CD4-positive, CD25-positive, alpha-beta regulatory T cell (primary cell): Measurements from ENCODE around the gene PRPH2. TPM values are rescaled to one million over a fixed set of nuclear protein-coding genes. Genes with fewer than 3 reads are reported as not detected.
"Not testable (repeated sequence)": the region's sequence is repeated elsewhere in the genome, so short reads cannot be mapped to it uniquely, and the experiment has no call there.

Experiments
- ATAC-seq, 2 donors: fragments of 150-1000 bp; cut with Tn5 transposase; one replicate each; pipeline ENCODE4 v1.10.0; 2021; ENCODE audit warnings: low read depth in 2 of 2, moderate number of reproducible peaks in 2 of 2, moderate library complexity in 1 of 2
- DNase-seq, 3 donors: peaks; one replicate each; pipeline versions ENCODE4 v3.0.0 to v3.0.0-alpha.2; 2012 to 2022; ENCODE audit warnings: mixed read lengths in 1 of 3
- H3K27ac ChIP-seq: one replicate; pipeline ENCODE4 v1.7.0; 2013; ENCODE audit warnings: mild to moderate bottlenecking, low read length; ENCODE audit not compliant: insufficient read depth, poor library complexity, severe bottlenecking
- H3K27me3 ChIP-seq: one replicate; pipeline ENCODE4 v1.7.0; 2013; ENCODE audit warnings: low read length; ENCODE audit not compliant: control insufficient read depth, insufficient read depth
- H3K36me3 ChIP-seq: one replicate; pipeline ENCODE4 v1.7.0; 2013; ENCODE audit warnings: mild to moderate bottlenecking, low read length, moderate library complexity; ENCODE audit not compliant: control insufficient read depth, insufficient read depth
- H3K4me1 ChIP-seq: 2 replicates; pipeline ENCODE4 v1.7.0; 2013; ENCODE audit warnings: mild to moderate bottlenecking, low read length; ENCODE audit not compliant: insufficient read depth, control insufficient read depth, poor library complexity, severe bottlenecking
- H3K4me3 ChIP-seq: one replicate; pipeline ENCODE4 v1.7.0; 2013; ENCODE audit warnings: low read depth, mild to moderate bottlenecking, low read length, moderate library complexity
- H3K9me3 ChIP-seq, 2 experiments: 1 replicate in 1 of 2; 2 replicates in 1 of 2; pipeline ENCODE4 v1.7.0; 2013; ENCODE audit warnings: low read length in 2 of 2, mild to moderate bottlenecking in 1 of 2, moderate library complexity in 1 of 2; ENCODE audit not compliant: control insufficient read depth in 2 of 2
- H3K27ac Mint-ChIP-seq, 3 donors: one replicate each; pipeline ENCODE4 v1.8.0; 2020 to 2022; ENCODE audit warnings: mild to moderate bottlenecking in 3 of 3, mixed read lengths in 3 of 3, moderate library complexity in 2 of 3
- H3K27me3 Mint-ChIP-seq: one replicate; pipeline ENCODE4 v1.8.0; 2022; ENCODE audit warnings: mild to moderate bottlenecking, mixed read lengths
- H3K36me3 Mint-ChIP-seq: one replicate; pipeline ENCODE4 v1.8.0; 2020; ENCODE audit warnings: mixed read lengths
- H3K4me1 Mint-ChIP-seq, 4 donors: one replicate each; pipeline ENCODE4 v1.8.0; 2020 to 2022; ENCODE audit warnings: mixed read lengths in 4 of 4, mild to moderate bottlenecking in 1 of 4
- H3K4me3 Mint-ChIP-seq, 4 donors: one replicate each; pipeline ENCODE4 v1.8.0; 2020 to 2022; ENCODE audit warnings: mild to moderate bottlenecking in 4 of 4, mixed read lengths in 4 of 4, moderate library complexity in 3 of 4
- H3K9me3 Mint-ChIP-seq, 7 donors: one replicate each; pipeline ENCODE4 v1.8.0; 2020 to 2022; ENCODE audit warnings: mixed read lengths in 7 of 7, mild to moderate bottlenecking in 3 of 7, moderate library complexity in 2 of 7
- polyA plus RNA-seq, 4 donors: library from polyadenylated mRNA; unstranded; fragments of 300-500 nt; fragmentation: Illumina TruSeq; gene quantifications; one replicate each; pipeline ENCODE4 v1.2.3, GENCODE V29; 2021
- total RNA-seq: library from RNA; stranded (reverse); gene quantifications from one replicate; pipeline ENCODE4 v1.2.3, GENCODE V29; 2022

PRPH2 gene
- total and polyA plus RNA-seq, 5 donors from 2014 or later, result 0.07 to 0.29 (median 0.18) TPM; not detected in 2

- Mint-ChIP-seq H3K36me3 (no peaks in the 10 kb centered on the region), H3K4me3 (no peak overlapping the region), H3K27ac (no peak overlapping the region), H3K9me3 (peaks cover 0 to 7% (median 0%) of the 10 kb centered on the region in 7 donors), H3K27me3 (no peaks in the 10 kb centered on the region), H3K4me1 (no peaks in the 10 kb centered on the region)
- Histone ChIP-seq H3K27ac (no peak overlapping the region), H3K4me1 (no peaks in the 10 kb centered on the region), H3K27me3 (no peaks in the 10 kb centered on the region), H3K36me3 (no peaks in the 10 kb centered on the region), H3K4me3 (no peak overlapping the region), H3K9me3 (peaks cover 0 to 7% of the 10 kb centered on the region in 2 experiments)
- ATAC-seq (no peak), DNase-seq (no peak)
Observed at GRCh38 chr6:42707595-42707994, 14.8 kb downstream of the PRPH2 start.

DNA sequence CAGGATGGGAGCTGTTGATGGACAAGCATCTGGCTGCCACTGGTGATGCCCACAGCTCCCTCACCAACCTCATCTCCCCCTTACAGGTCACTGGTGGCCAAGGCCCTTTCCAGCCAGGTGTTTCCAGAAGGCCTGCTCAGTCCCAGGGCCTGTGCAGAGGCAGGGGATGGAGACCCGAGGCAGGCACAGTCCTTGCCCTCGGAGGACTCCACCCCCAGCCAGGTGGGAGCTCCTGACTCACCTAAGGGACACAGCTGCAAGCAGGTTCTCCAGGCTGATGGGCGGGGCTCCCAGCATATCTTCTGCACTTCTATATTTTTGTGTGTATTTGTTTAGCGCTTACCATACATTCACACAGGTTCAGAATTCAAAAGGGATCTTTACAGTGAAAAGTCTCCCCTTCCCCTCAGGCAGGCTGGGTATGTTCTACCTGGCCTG is 17.4 kb downstream of the PRPH2 start:
- H3K27ac Mint-ChIP-seq, result no peak overlapping the region
- H3K27me3 Mint-ChIP-seq, result no peaks in the 10 kb centered on the region

DNA sequence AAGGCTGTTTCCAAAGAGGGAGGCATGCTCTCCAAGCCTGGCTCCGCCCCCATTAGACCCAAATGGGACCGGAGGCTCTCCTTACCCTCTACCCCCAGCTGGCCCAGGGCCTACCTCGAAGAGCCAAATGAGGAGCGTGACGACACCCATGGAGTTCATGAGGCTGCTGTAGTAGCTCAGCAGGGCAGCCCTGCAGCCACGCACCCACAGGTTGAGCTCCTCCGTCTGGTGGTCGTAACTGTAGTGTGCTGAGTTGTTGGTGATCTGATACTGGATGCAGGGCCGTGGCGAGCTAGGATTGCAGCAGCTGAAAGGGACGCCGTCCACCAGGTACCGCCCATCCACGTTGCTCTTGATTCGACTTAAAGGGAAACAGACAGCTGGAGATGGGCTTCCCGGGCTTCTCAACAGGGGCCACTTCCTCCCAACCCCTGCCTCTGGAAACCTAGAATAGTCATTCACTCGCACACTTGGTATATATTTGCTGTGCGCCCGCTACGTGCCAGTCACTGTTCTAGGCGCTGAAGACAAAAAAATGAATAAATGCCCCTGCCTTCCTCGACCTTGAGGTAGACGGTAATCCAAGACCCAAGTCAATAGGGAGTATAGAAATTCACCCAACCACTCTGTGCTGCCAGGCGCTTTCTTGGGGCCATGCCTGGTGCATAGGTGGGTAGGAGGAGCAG is 18.0 kb downstream of the PRPH2 start:
- DNase-seq (no peak), ATAC-seq (no peak)
- Histone ChIP-seq H3K4me1 (no peaks in the 10 kb centered on the region), H3K4me3 (no peak overlapping the region), H3K27me3 (no peaks in the 10 kb centered on the region), H3K36me3 (no peaks in the 10 kb centered on the region), H3K9me3 (no peaks in the 10 kb centered on the region), H3K27ac (no peak overlapping the region)
- Mint-ChIP-seq H3K4me3 (no peak overlapping the region), H3K27me3 (no peaks in the 10 kb centered on the region), H3K36me3 (no peaks in the 10 kb centered on the region), H3K27ac (no peak overlapping the region), H3K9me3 (no peaks in the 10 kb centered on the region), H3K4me1 (no peaks in the 10 kb centered on the region)

More for the DNA sequence above, 17.4 kb downstream of the PRPH2 start:
- H3K9me3 Mint-ChIP-seq, result no peaks in the 10 kb centered on the region
- ATAC-seq (no peak), DNase-seq (no peak)
- no peaks in the 10 kb centered on the region for H3K4me1 Mint-ChIP-seq
- Histone ChIP-seq H3K36me3 (no peaks in the 10 kb centered on the region), H3K27me3 (no peaks in the 10 kb centered on the region), H3K27ac (no peak overlapping the region), H3K4me3 (no peak overlapping the region), H3K4me1 (no peaks in the 10 kb centered on the region), H3K9me3 (no peaks in the 10 kb centered on the region)
- H3K4me3 Mint-ChIP-seq, result no peak overlapping the region
- H3K36me3 Mint-ChIP-seq, result no peaks in the 10 kb centered on the region

GRCh38 chr6:42702786-42703185 is 19.6 kb downstream of the PRPH2 start:
- not testable (repeated sequence) for H3K27ac Mint-ChIP-seq, H3K9me3 Mint-ChIP-seq, H3K27me3 ChIP-seq, H3K27me3 Mint-ChIP-seq, H3K36me3 ChIP-seq, DNase-seq, H3K4me3 ChIP-seq, H3K4me1 Mint-ChIP-seq, H3K9me3 ChIP-seq, H3K4me3 Mint-ChIP-seq, ATAC-seq, H3K27ac ChIP-seq, H3K4me1 ChIP-seq, H3K36me3 Mint-ChIP-seq

- H3K27ac ChIP-seq, result no peak overlapping the region
- H3K4me1 ChIP-seq, result no peaks in the 10 kb centered on the region
- DNase-seq (no peak), ATAC-seq (no peak)
- Mint-ChIP-seq H3K27ac (no peak overlapping the region), H3K9me3 (no peaks in the 10 kb centered on the region), H3K4me3 (no peak overlapping the region), H3K4me1 (no peaks in the 10 kb centered on the region), H3K27me3 (peaks cover 4% of the 10 kb centered on the region), H3K36me3 (no peaks in the 10 kb centered on the region)
- no peaks in the 10 kb centered on the region for H3K9me3 ChIP-seq
- no peaks in the 10 kb centered on the region for H3K27me3 ChIP-seq
- no peaks in the 10 kb centered on the region for H3K36me3 ChIP-seq
- H3K4me3 ChIP-seq, result no peak overlapping the region
Observed at GRCh38 chr6:42702200-42702599, 20.2 kb downstream of the PRPH2 start.

GRCh38 chr6:42698217-42698616 is 24.2 kb downstream of the PRPH2 start:
- peaks cover 10% of the 10 kb centered on the region for H3K36me3 Mint-ChIP-seq
- no peaks in the 10 kb centered on the region for H3K9me3 Mint-ChIP-seq

GRCh38 chr6:42697268-42697655 is 25.1 kb downstream of the PRPH2 start:
- no peak for ATAC-seq
- Histone ChIP-seq H3K36me3 (peaks cover 9% of the 10 kb centered on the region), H3K9me3 (no peaks in the 10 kb centered on the region), H3K27me3 (no peaks in the 10 kb centered on the region), H3K4me1 (peaks cover 10% of the 10 kb centered on the region), H3K4me3 (no peak overlapping the region), H3K27ac (no peak overlapping the region)
- peaks cover 15% of the 10 kb centered on the region for H3K36me3 Mint-ChIP-seq
- no peaks in the 10 kb centered on the region for H3K9me3 Mint-ChIP-seq
- peaks cover 4% of the 10 kb centered on the region for H3K27me3 Mint-ChIP-seq
- H3K4me1 Mint-ChIP-seq, result peaks cover 13 to 30% (median 26%) of the 10 kb centered on the region in 4 donors
- no peak overlapping the region for H3K4me3 Mint-ChIP-seq
- no peak overlapping the region for H3K27ac Mint-ChIP-seq
- no peak for DNase-seq

More at GRCh38 chr6:42698217-42698616, 24.2 kb downstream of the PRPH2 start:
- Mint-ChIP-seq H3K27ac (peak overlapping the region in 2 of 3 donors; percentile 72 to 86), H3K27me3 (peaks cover 4% of the 10 kb centered on the region), H3K4me3 (no peak overlapping the region), H3K4me1 (peaks cover 8 to 26% (median 19%) of the 10 kb centered on the region in 4 donors)
- H3K4me1 ChIP-seq, result peaks cover 10% of the 10 kb centered on the region
- H3K36me3 ChIP-seq, result no peaks in the 10 kb centered on the region
- DNase-seq (no peak), ATAC-seq (no peak)
- H3K9me3 ChIP-seq, result no peaks in the 10 kb centered on the region
- no peak overlapping the region for H3K27ac ChIP-seq
- H3K4me3 ChIP-seq, result no peak overlapping the region
- H3K27me3 ChIP-seq, result no peaks in the 10 kb centered on the region
